Fibroblast of skin of left biceps (primary cell): ENCODE data around the gene MFSD1.

Source experiments
- DNase-seq, 2 experiments: peaks; one replicate each; pipeline ENCODE4 v3.0.0-alpha.2; 2013; ENCODE audit warnings: low read depth in 2 of 2

MFSD1 gene

DNA sequence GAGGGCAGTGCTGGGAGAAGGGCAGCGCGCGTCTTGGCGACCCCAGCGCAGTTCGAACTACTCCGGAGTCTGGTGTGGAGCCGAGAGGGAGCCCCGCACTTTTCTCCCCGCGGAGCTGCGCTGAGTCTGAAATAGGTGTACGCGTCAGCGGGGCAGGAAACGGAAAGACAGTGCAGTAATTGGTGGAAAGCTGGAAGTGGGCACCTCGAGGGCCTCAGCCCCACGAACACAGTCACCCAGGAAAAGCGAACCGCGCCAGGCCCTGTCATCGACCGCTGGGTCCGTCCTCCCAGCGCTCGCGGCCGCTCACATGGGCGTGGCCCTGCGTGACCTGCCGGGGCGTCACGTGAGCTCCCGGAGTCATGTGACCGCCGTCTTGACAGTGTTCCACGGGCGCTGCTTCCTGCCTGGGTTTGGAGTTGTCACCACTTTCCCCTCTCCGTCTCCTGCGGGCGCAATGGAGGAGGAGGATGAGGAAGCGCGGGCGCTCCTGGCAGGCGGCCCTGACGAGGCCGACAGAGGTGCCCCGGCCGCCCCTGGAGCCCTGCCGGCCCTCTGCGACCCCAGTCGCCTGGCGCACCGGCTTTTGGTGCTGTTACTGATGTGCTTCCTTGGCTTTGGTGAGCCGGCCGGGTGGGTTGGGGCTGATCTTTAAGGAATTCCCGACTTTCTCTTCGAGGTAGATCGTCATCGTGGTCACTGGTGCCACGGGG lies at the start of gene MFSD1:
MFSD1 (plus strand) TSS at position 359 of the 713 bp plus-strand sequence; CDS start at position 458, 99 bp downstream.
- DNase-seq = peak; percentile 75 to 76

DNA sequence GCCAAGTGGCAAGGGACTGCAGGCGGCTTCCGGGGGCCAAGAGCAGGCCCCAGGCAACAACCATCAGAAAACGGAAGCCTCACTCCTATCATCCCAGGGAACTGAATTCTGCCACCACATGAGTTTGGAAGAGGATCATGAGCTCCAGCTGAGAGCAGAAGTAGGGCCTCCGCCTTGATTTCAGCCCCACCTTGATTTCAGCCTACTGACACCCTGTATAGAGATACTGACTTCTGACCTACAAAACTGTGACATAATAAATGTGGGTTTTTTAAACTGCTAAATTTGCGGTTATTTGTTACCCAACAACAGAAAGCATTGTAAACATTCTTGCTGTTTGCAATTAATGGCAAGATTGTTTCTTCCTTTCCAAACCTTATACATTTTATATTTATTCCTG lies 48.0 kb upstream of the MFSD1 start:
- DNase-seq = no peak

GRCh38 chr3:158755421-158755820 lies 46.4 kb upstream of the MFSD1 start:
- no peak for DNase-seq

DNA sequence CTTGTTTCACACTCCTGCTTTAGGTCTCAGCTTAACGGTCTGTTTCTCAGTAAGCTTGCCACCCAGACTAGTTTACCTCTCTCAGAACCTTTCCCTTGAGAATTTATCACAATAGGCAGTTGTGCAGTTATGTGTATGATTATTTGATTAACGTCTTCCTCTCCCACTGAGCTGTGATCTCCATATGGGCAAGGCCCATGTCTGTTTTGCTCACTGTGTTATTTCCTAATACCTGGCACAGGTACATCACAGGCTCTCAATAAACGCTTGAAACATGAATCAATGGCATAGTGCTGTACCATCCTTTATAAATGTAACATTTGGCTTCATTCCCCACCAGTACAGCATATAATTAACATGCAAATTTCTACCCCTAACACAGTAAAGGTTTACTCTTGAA lies 40.5 kb upstream of the MFSD1 start:
- DNase-seq = no peak

GRCh38 chr3:158762701-158763100 lies 39.2 kb upstream of the MFSD1 start:
- DNase-seq = no peak

DNA sequence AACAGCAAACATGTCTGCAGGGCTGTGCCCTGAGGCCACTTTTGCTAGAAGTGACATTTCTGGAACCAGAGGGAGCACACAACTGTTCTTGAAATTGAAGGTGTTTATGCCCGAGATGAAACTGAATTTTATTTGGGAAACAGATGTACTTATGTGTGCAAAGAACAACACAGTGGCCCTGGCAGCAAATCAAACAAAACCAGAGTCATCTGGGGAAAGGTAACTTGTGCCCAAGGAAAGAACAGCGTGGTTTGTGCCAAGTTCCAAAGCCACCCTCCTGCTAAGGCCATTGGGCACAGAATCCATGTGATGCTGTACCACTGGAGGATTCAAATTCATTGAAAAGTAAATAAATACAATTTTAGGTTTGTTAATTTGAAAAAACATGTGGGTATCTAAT lies 38.4 kb upstream of the MFSD1 start:
- no peak for DNase-seq

DNA sequence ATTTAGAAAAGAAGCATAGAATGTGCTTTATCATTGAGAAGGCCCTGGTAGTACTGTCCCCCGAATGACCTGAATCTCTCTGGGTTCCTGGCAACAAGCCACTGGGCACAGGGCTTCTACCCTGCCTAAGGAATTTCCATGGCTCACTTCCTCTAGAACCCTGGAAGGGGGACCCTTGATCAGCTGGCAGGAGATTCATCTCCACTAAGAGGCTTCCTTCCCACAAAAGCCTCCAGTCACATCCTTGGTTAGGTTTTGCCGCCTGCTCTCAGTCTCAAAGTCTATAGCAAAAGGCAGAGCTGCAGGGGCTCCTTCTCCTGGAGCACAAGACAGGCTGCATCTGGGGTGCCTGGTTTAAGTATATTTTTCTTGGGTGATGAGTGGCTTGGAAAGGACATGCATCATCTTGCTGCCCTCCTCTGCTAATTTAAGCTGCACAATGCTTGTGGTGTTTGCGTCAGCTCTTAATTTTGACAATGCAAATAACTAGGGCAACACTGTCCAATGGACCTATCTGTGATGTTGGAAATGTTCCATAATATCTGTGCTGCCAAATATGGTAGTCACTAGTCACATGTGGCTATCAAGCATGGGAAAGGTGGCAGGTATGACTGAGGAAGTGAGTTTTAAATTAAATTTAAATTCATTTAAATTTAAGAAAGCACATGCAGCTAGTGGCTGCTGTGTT lies 36.2 kb upstream of the MFSD1 start:
- DNase-seq = no peak

- DNase-seq = no peak
These were observed 35.5 kb upstream of the MFSD1 start for GRCh38 chr3:158766364-158766763.

- DNase-seq = no peak
These were observed 33.5 kb upstream of the MFSD1 start for GRCh38 chr3:158768361-158768787.

DNA sequence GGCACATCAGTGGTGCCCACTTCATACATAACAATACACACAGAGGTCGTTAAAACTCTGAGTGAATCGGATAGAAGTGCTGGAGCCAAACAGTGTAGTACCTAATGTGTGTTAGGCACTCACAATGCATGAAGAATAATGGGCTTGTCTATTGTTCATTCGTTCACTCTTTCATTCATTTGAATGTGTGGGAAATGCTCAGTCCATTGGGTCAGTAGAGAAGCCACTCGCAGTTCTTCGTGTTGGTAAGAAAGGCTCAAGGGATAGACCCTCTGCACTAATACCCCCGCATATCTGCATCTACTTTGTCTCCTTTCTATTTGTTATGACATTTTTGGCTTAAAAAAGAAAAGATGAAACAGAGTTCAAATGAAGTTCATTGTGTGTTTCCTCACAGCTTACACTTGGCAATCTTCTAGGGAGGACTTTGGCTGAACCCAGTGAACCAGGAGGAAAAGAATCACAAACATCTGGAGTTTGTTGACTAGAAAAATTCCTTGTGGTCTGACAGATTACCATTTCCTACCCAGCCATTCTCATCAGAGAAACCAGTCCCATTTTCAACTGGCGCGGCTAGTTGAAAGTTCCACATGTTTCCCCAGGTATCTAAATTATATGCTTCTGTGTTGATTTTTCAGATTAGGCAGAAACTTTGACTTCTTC lies 32.8 kb upstream of the MFSD1 start:
- DNase-seq = peak; percentile 86

DNA sequence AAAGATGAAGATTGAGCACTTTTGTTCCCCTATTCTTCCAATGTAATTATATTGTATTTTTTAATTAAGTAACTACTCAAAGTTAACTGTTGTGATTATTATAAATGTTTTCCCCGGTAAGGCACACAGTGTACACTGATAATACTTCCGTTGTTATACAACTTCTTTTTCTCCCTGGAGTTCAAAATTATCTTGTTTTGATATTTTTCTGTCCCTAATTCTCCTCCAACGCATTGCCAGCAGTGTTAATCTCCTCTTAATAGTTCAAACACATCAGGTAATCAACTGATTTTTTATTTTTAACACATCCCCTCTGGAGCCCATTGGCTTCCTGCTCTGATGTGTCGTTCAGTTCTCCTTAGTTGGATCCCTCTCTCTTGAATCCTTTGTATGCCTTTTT lies 32.3 kb upstream of the MFSD1 start:
- no peak for DNase-seq

DNA sequence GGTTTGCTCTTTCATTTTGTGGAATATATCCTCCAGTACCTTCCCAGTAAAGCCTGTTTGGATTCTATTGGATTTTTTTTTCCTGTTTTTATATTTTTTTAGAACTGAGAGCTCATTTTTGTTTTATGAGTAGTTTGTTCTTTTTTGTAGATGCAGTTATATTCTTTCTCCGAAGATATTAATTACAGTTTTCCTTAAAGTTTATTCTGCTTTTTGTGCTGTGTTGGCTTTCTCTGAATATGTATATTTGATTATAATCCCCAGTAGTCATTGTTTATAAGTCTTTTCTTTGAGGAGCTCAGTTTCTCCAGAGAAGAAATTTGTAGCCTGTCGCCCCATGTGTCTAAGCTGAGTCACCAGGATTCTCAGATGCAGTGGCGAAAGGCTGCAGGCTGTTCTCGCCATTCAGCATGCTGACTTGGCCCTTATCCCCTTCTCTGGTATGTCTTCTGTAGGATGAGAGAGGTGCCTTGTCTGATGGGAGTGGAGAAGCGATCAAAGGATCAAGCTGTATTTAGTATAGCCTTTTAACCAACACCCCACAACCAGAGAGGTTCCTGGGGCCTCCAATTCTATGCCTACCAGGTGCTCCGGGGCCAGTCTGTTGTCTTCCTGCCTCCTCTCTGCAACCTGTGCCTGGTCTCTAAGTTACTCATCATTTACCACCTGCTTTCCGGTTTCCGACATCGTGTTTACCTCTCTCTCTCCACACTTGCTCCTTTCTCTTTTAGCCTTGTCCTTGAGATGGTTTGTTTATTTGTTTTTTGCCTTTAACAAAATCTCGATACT lies 31.7 kb upstream of the MFSD1 start:
- peak in 1 of 2 experiments; percentile 26 for DNase-seq

- DNase-seq = no peak
These were observed 31.0 kb upstream of the MFSD1 start for GRCh38 chr3:158770741-158771350.

DNA sequence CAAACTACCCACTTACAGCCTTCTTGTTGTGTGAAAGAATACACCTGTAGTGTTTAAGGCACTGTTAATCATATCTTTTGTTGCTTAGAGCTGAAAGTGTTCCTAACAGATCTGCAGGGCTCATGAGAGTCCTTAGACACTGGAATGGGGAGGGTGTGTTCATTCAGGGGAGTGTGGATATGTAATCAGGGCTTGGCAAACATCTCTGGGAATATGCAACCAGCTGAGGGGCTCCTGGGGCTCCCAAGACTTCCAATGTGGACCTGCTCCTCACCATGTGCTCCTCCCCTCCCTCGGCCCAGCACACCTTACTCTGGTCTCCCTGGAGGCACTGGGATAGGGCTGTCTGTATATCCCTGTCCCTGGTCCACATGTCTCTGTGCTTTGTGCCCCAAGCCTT lies 30.3 kb upstream of the MFSD1 start:
- no peak for DNase-seq

DNA sequence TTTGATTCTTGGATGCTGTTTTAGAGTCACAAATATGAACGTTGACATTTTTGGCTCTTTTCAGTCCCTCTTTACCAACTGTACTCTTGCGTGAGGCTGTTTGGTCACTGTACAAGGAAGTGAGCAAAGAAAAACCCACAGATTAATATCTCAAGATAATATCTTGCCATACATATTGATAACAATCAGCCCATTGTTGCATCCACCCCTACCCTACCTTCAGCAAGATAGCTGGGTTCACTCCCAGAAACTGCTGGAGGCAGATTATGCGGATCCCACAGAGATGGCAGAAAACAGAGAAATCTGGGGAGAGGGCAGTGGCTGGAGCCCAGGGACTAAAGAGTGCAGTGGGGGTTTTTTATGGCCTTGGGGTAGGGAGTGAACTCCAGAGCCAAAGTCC lies 29.9 kb upstream of the MFSD1 start:
- no peak for DNase-seq

- no peak for DNase-seq
These were observed 28.7 kb upstream of the MFSD1 start for GRCh38 chr3:158773166-158773565.

DNA sequence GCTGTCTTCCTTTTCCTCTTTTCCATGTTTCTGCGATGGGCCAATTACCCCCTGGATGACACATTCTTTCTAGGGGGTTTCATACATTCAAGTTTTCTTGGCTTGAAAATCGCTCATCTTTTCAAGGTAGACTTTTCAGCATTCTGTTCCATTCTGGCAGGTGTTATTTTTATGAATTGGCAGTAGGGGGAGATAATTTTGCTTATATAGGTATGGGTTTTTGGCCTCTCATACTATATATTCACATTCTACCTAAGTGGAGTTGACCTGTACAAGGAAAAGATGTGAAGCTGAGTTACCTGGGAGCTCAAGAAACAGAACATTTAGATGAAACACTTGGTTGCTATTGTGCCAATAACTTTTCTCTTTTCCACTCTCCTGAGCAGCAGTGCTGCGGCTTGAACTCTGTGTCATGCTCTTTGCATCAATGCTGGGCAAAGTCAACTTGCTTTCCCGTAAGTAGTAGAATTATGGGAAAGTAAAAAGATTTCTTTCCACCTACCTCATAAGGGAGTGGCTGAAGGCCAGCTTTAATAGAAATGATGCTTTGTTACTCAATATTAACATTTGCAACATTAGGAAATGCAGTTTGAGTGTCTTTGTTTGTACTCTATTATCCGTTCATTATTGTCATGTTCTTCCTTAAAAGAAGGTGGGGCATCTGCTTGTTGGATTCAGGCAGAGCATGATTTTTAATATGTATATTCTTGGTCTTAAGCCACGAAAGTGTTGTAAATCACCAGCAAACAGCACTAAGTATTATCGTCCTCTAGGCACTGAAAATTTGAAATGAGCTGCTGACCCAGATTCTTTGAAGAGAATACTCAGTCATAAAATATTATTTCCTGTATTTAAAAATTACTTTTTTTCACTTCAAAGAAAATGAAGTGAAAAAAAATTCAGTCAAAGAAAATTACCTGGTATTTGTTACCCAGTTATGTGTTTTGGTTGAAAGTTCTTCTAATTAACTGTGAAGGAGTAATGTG lies 27.7 kb upstream of the MFSD1 start:
- no peak for DNase-seq

DNA sequence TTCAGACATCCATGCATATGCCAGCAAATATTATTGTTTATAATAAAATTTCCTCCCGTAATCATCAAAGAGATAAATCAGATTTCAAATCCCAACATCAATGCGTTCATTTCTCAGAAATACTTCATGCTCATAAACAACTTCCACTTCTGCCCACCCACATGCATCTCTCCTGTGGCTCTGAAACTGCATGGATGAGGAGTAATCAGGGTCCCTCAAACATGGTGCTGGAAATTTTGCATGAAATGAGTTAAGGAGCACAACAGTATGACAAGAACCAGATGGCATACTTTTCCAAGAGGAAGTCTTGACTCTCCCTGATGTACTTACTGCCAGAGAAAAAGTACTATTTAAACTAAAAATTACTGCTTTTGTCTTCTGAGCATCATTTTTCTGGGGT lies 26.9 kb upstream of the MFSD1 start:
- DNase-seq = no peak

GRCh38 chr3:158775426-158776410 lies 26.1 kb upstream of the MFSD1 start:
- DNase-seq = no peak
